SH-SY5Y (cell line): ENCODE measurements around the gene STARD10.

Experiments used
- GATA2 ChIP-seq: IDR thresholded peaks from 2 replicates; pipeline ENCODE4 v1.6.1; 2011; ENCODE audit warnings: mild to moderate bottlenecking, low read depth, low read length
- GATA3 ChIP-seq: IDR thresholded peaks from 2 replicates; pipeline ENCODE4 v1.6.1; 2011; ENCODE audit warnings: low read depth, mild to moderate bottlenecking, low read length, moderate library complexity

DNA sequence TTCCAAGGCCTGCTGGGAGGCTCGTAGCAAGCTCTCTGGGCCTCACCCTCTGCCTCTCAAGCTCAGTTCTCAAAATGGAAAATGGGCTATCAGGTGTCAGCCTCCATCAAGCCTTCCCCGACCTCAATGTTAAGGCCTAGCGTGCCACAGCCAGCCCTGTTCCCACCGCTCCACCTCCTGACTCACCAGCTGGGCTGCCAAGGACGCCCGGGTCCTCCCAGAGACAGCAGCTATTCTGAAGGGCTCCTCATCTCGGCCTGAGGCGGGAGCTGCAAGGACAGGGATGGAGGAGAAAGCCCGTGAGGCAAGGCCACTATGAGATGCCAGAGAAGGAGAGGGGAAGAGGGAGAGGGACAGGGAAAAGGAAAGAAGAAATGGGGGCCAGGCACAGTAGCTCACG, 61.5 kb downstream of the STARD10 start:
- TF ChIP-seq GATA3 (no peak), GATA2 (no peak)
